SK-N-DZ (cell line): ENCODE results near the gene MPZL1.

Experiments
- DNase-seq: peaks from one replicate; pipeline ENCODE4 v3.0.0-alpha.2; 2015; ENCODE audit warnings: low spot score

MPZL1 gene

GRCh38 chr1:167748906-167749305 is 27.1 kb downstream of the MPZL1 start:
- DNase-seq = no peak

- DNase-seq = no peak
Observed at GRCh38 chr1:167749741-167750140, 28.0 kb downstream of the MPZL1 start.

- DNase-seq = no peak
Observed at GRCh38 chr1:167750641-167751040, 28.9 kb downstream of the MPZL1 start.

- no peak for DNase-seq
Observed at GRCh38 chr1:167751676-167752075, 29.9 kb downstream of the MPZL1 start.

- no peak for DNase-seq
Observed at GRCh38 chr1:167752219-167752985, 30.6 kb downstream of the MPZL1 start.

GRCh38 chr1:167755654-167756053 is 33.9 kb downstream of the MPZL1 start:
- no peak for DNase-seq

- no peak for DNase-seq
Observed at GRCh38 chr1:167756730-167757405, 35.1 kb downstream of the MPZL1 start.

- no peak for DNase-seq
Observed at GRCh38 chr1:167757433-167758309, 35.9 kb downstream of the MPZL1 start.

GRCh38 chr1:167761400-167761799 is 39.6 kb downstream of the MPZL1 start:
- no peak for DNase-seq

- DNase-seq = no peak
Observed at GRCh38 chr1:167762061-167762746, 40.4 kb downstream of the MPZL1 start.

- no peak for DNase-seq
Observed at GRCh38 chr1:167763525-167764220, 41.9 kb downstream of the MPZL1 start.

GRCh38 chr1:167764458-167765330 is 42.9 kb downstream of the MPZL1 start:
- no peak for DNase-seq

GRCh38 chr1:167765496-167765895 is 43.7 kb downstream of the MPZL1 start:
- DNase-seq = no peak

GRCh38 chr1:167766538-167766937 is 44.8 kb downstream of the MPZL1 start:
- DNase-seq = no peak

GRCh38 chr1:167767761-167768160 is 46.0 kb downstream of the MPZL1 start:
- DNase-seq = no peak

- no peak for DNase-seq
Observed at GRCh38 chr1:167770127-167770526, 48.3 kb downstream of the MPZL1 start.

- DNase-seq = no peak
Observed at GRCh38 chr1:167772436-167772835, 50.7 kb downstream of the MPZL1 start.

- no peak for DNase-seq
Observed at GRCh38 chr1:167773516-167773915, 51.7 kb downstream of the MPZL1 start.

- DNase-seq = no peak
Observed at GRCh38 chr1:167774710-167775109, 52.9 kb downstream of the MPZL1 start.

GRCh38 chr1:167775178-167775577 is 53.4 kb downstream of the MPZL1 start:
- DNase-seq = no peak
